LHCN-M2 (cell line): ENCODE results near the gene GADD45GIP1. TPM values are rescaled to one million over a fixed set of nuclear protein-coding genes. Genes with fewer than 3 reads are reported as not detected.
A peak's percentile ranks its signal among the peaks of the same experiment; 100 is the strongest.
"Not testable (repeated sequence)": the region's sequence is repeated elsewhere in the genome, so short reads cannot be mapped to it uniquely, and the experiment has no call there.

Source experiments
- DNase-seq: peaks from one replicate; pipeline ENCODE4 v3.0.0-alpha.2; 2012; ENCODE audit warnings: low read depth
- total RNA-seq: library from RNA; depleted of rRNA; stranded (reverse); fragments of >200 nt; gene quantifications from 2 replicates; pipeline ENCODE4 v1.2.3, GENCODE V29; 2014

Gene GADD45GIP1
- total RNA-seq, 1 experiment from 2014 or later = 71.9 TPM

- no peak for DNase-seq
These were observed 13.5 kb downstream of the GADD45GIP1 start for GRCh38 chr19:12943437-12944044.

DNA sequence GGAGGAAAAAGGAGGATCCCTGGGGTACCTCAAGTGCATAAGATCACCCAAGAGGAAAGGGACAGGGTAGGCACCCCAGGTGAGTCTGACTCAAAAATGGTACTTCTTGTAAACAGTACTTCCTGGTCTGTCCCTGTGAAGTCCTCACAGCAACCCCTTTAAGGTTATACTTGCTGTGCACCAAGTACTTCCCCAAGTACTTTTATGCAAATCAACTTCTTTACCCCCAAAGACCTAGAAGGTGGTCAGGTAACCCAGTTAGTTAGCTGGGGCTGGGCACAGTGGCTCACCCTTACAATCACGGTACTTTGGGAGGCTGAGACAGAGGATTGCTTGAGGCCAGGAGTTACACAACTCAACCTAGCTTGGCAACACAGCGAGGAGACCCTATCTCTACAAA, 16.1 kb downstream of the GADD45GIP1 start:
- DNase-seq = no peak

DNA sequence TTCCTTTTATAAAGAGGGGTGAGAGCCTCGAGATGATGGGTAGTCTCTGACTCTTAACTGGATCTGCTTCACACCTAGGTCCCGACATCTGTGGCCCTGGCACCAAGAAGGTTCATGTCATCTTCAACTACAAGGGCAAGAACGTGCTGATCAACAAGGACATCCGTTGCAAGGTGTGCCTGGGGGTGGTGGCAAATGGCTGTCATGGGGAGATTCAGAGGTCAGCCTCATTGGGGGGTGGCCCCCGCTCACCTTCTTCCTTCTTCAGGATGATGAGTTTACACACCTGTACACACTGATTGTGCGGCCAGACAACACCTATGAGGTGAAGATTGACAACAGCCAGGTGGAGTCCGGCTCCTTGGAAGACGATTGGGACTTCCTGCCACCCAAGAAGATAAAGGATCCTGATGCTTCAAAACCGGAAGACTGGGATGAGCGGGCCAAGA, 17.0 kb downstream of the GADD45GIP1 start:
- no peak for DNase-seq

- peak; percentile 51 for DNase-seq
These were observed 18.0 kb downstream of the GADD45GIP1 start for GRCh38 chr19:12938779-12939601.

DNA sequence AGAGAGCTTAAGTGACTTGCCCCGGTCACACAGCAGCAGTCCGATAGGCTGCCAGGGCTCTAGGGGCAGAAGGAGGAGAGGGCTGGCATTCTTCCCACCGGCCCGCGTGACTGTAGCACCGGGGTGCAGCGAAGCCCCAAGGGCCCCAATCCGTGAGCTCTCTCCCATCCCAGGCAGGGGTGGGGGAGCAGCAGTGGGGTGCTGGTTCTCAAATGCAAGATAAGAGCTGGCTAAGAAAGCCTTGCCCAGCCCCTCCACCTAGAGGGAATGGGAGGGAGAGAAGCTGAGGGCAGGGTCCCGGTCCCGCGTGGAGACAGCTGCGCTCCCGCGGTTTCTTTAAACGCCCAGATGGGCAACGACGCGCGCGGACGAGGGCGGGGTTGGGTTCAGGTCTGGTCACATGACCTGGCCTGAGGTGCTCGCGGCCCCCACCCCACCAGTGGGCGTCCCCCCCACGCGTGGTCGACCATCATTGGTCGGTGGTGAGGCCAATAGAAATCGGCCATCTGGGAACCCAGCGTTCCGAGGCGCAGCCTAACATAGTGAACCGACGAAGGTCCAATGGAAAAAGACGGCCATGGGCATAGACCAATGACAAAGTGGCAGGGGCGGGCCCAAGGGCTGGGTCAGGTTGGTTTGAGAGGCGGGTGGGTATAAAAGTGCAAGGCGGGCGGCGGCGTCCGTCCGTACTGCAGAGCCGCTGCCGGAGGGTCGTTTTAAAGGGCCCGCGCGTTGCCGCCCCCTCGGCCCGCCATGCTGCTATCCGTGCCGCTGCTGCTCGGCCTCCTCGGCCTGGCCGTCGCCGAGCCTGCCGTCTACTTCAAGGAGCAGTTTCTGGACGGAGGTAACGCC, 18.9 kb downstream of the GADD45GIP1 start, which contains the start of gene CALR:
Gene CALR, plus strand, starts transcription at position 683 of the 852 bp plus-strand sequence. Its CDS starts 71 bp downstream, at position 754.
- DNase-seq = peak; percentile 99

DNA sequence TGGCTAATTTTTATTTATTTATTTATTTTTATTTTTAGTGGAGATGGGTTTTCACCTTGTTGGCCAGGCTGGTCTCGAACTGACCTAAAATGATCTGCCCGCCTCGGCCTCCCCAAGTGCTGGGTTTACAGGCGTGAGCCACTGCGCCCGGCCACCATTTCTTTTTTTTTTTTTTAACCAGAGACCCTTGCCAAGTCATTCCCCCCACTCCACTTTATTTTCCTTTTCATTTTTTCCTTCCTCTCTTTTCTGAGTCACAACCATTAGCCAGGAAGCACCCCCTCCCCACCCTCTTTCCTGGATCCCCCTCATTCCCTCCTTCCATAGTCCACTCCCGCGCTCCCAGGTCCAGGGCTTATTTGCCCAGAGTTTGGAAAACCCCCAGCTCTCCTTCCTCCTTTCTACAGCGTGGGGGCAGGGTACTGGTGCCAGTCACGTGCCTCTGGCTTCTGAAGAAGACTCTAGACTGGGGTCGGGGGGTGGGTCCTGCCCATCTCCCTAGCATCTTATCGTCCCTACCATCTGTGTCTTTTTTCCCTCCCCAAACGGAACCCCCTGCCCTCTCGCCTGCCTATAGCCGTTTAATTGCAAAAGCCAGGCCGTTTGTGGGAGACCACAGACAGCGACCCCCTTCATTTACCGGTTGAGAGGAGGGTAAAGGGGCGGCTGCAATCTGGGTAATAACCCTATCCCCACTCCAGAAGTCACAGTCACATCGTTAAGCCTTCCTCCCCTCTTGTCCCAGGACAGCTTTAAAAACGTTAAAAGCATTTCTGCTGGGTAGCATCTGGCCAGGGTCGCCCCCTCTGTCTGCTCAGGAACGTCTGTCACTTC, 19.7 kb downstream of the GADD45GIP1 start:
- no peak for DNase-seq

GRCh38 chr19:12936582-12936981, 20.4 kb downstream of the GADD45GIP1 start:
- DNase-seq = no peak

DNA sequence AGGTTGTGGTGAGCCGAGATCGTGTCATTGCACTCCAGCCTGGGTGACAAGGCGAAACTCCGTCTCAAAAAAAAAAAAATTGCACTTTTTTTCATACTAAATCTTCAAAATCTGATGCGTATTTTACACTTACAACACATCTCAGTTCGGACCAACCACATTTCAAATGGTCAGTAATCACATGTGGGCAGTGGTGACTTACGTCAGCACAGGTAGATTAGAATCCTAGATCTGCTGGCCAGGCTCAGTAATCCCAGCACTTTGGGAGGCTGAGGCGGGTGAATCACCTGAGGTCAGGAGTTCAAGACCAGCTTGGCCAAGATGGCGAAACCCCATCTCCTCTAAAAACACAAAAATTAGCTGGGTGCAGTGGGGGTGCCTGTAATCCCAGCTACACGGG, 22.0 kb downstream of the GADD45GIP1 start:
- no peak for DNase-seq

GRCh38 chr19:12933287-12934072, 23.5 kb downstream of the GADD45GIP1 start, which contains the start of gene FARSA:
TSS of gene FARSA (minus strand) at chr19:12933711. CDS start at chr19:12933696, 15 bp downstream.
- DNase-seq = peak; percentile 86

DNA sequence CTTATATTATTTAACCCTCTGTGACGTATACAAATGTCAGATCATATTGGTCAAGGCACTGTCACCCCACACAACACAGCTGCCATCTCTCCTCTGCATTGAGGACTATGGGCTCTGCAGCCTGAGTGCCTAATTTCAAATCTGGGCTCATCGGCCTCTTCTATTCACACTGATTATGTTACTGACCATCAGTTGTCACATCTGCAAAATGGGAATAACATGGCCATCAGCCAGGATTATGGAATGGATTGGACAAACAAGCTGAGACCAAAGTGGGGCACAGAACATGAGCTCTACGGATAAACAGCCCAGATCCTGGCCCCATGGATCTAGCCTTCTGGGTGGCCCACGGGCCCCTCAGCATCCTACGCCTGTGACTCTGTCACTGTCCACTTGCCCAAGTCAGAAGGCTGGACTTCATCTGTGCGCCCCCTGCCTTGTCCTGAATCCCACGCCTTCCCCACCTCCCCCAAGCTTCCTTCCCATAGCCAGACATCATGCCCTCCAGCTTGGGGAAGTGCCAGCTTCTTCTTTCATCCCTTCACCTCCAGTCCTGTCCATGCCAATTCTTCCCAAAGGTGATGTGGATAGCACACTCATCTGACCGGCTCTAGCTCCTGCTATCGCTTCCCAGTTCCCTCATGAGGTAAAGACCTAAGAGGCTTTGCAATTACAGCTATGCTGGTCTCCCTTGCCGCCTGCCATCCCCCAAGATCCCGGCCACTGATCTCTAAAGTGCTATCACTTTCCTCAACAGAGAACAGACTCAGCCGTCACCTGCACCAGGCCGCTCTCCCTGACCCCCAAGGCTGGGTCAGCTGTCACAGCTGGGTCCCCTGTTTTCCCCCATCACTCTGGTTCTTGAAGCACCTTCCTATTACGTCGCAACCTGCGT, 24.4 kb downstream of the GADD45GIP1 start:
- DNase-seq = no peak

DNA sequence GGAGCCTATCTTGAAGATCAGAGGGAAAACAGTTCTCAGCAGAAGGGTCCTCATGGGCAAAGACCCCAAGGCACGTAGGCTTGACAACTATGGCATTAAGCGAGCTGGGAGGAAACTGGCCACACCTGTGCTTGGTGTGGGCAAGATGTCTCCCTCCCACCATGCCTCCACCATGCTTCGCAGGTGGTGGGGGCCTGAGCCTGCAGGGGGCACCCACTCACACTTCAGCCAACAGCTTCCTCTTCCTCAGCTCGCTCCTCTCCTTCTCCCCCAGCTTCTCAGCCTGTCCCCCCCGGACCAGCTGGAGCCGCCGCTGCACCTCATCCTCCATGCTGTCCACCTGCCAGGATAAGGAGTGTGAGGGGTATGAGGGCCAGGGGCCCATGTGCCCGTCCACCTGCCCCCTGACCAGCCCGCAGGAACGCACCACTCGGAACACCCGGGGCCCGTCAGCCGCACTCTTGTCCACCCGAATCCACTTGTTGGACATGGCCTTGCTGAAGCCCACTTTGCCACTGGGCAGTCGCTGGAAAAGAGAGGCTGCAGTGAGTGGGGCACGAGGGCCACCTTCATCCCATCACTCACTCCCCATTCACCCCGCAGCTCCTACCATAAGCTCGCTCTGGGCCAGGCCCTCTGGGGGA, 26.9 kb downstream of the GADD45GIP1 start:
- DNase-seq = no peak

- DNase-seq = no peak
These were observed 32.3 kb downstream of the GADD45GIP1 start for GRCh38 chr19:12924621-12925310.

- DNase-seq = no peak
These were observed 34.1 kb downstream of the GADD45GIP1 start for GRCh38 chr19:12922959-12923358.

- DNase-seq = no peak
These were observed 36.0 kb downstream of the GADD45GIP1 start for GRCh38 chr19:12921047-12921446.

DNA sequence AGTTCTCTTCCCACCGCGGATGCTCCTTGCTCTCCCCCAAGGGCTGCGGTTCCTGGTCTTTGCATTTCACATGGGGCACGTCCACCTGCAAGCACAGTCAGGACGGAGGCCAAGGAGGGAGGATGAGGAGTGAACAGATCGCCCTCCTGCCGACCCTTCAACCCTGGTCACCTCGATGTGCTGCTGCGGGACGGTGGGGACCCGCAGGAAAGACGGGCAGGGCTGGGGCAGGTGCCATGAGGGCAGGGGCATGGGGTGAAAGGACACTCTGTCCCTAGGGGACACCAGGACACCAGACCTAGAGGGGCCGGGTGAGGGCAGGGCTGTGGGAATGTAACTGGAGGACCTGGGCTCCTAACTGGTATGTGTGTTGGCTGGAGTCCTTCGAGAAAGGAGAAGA, 38.8 kb downstream of the GADD45GIP1 start:
- no peak for DNase-seq

- not testable (repeated sequence) for DNase-seq
These were observed 41.2 kb downstream of the GADD45GIP1 start for GRCh38 chr19:12915860-12916259.

DNA sequence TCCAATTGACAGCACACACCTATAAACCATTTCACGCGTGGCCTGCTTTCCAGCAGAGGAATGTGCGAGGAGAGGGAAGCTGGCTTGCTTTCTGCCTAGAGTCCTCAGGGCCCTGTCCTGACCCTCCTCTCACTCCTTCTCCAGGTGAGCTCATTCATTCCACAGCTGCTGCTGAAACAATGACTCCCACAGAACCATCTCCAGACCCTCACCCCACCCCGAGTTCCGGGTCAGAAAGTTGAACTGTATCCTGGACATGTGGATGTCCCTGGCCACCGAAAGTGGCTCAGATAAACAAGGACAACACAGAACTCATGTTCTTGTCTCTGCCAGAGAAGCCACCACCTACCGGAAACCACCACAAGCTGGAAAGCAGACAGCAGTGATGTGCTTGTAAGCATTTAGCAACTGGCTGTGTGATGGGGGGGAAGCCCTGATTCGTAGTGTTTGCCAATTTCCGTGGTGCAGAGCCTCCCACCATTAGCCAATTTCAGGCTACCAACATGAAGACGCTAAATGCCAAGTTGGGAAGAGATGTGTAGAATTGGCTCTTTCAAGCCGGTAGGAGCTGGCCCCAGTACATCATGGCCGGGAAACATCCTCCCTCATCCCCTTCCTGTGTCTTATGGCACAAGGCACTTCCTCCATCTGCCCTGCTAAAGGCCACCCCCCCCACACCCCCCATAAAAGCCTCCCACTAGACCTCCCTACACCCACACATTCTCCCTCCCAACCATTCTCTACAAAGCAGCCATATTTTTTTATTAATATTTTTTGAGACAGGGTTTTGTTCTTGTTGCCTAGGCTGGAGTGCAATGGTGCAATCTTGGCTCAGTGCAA, 43.0 kb downstream of the GADD45GIP1 start:
- DNase-seq = no peak
